B cell (primary cell): Measurements from ENCODE around the gene NTPCR. TPM values are rescaled to one million over a fixed set of nuclear protein-coding genes. Genes with fewer than 3 reads are reported as not detected.

ENCODE experiments used
- ATAC-seq: fragments of 200-7000 bp; cut with Tn5 transposase; one replicate; pipeline ENCODE4 v1.10.0; 2021; ENCODE audit warnings: low read depth, mild to moderate bottlenecking, moderate number of reproducible peaks, moderate library complexity
- CTCF ChIA-PET: fragments of 350-600 bp; sonication (Branson Sonifier 250); formaldehyde crosslinking; loops from one replicate; lab custom pipeline; 2021; ENCODE audit warnings: antibody characterized with exemption, inconsistent platforms; lab: Charles Lee
- POLR2A ChIA-PET: fragments of 350-600 bp; sonication (Branson Sonifier 250); formaldehyde crosslinking; loops from one replicate; lab custom pipeline; 2021; ENCODE audit warnings: antibody characterized with exemption; lab: Charles Lee
- DNase-seq: peaks from one replicate; pipeline ENCODE4 v3.0.0; 2013
- H2AFZ ChIP-seq: 2 replicates; pipeline ENCODE4 v1.6.1; 2012; ENCODE audit warnings: mild to moderate bottlenecking, low read depth, low read length; ENCODE audit not compliant: insufficient read depth, poor library complexity, severe bottlenecking
- H3K27ac ChIP-seq, 2 donors: 1 replicate in 1 of 2; 2 replicates in 1 of 2; pipeline ENCODE4 v1.5.1; 2012 to 2013; ENCODE audit warnings: low read length in 2 of 2, mild to moderate bottlenecking in 2 of 2, moderate library complexity in 1 of 2
- H3K27me3 ChIP-seq, 4 experiments: fragments of 200-600 bp in 1 of 4; sonication (generic) in 1 of 4; replicated peaks in 1 of 4; 1 replicate in 2 of 4; 2 replicates in 2 of 4; pipeline versions ENCODE4 v1.6.1 to v1.7.0; 2013 to 2016; ENCODE audit warnings: low read length in 3 of 4, mild to moderate bottlenecking in 2 of 4, mixed read lengths in 1 of 4, moderate library complexity in 1 of 4; ENCODE audit not compliant: insufficient read depth in 4 of 4, control insufficient read depth in 3 of 4; ENCODE audit errors: control extremely low read depth in 1 of 4
- H3K36me3 ChIP-seq, 2 experiments: replicated peaks in 1 of 2; 1 replicate in 1 of 2; 2 replicates in 1 of 2; pipeline versions ENCODE4 v1.6.1 to v1.7.1; 2013; ENCODE audit warnings: low read length in 1 of 2; ENCODE audit not compliant: insufficient read depth in 2 of 2, control insufficient read depth in 1 of 2; ENCODE audit errors: control extremely low read depth in 1 of 2, extremely low read depth in 1 of 2
- H3K4me1 ChIP-seq, 2 donors: fragments of 200-600 bp in 1 of 2; sonication (generic) in 1 of 2; 1 replicate in 1 of 2; 2 replicates in 1 of 2; pipeline versions ENCODE4 v1.5.1 to v1.6.1; 2013 to 2017; ENCODE audit warnings: low read length in 2 of 2; ENCODE audit not compliant: control insufficient read depth in 2 of 2, insufficient read depth in 2 of 2
- H3K4me2 ChIP-seq: replicated peaks from 2 replicates; pipeline ENCODE3; 2012; ENCODE audit warnings: mild to moderate bottlenecking, low read depth, low read length; ENCODE audit not compliant: poor library complexity, severe bottlenecking
- H3K4me3 ChIP-seq, 5 experiments: fragments of 200-600 bp in 1 of 5; sonication (generic) in 1 of 5; 1 replicate in 3 of 5; 2 replicates in 2 of 5; pipeline versions ENCODE4 v1.5.1 to v1.7.0; 2011 to 2016; ENCODE audit warnings: low read length in 4 of 5, mild to moderate bottlenecking in 4 of 5, low read depth in 2 of 5, control low read depth in 1 of 5, moderate library complexity in 1 of 5; ENCODE audit not compliant: insufficient read depth in 1 of 5; ENCODE audit errors: control extremely low read depth in 1 of 5, extremely low read depth in 1 of 5
- H3K79me2 ChIP-seq: fragments of 200-600 bp; sonication (generic); one replicate; pipeline ENCODE4 v1.6.0; 2016; ENCODE audit warnings: low read length; ENCODE audit not compliant: control insufficient read depth, insufficient read depth
- H3K9ac ChIP-seq: fragments of 200-600 bp; sonication (generic); 2 replicates; pipeline ENCODE4 v1.6.1; 2017; ENCODE audit warnings: mild to moderate bottlenecking, low read length, moderate library complexity
- H3K9me3 ChIP-seq, 3 donors: one replicate each; pipeline versions ENCODE4 v1.6.1 to v1.7.1; 2013; ENCODE audit warnings: low read length in 2 of 3; ENCODE audit not compliant: control insufficient read depth in 2 of 3, insufficient read depth in 1 of 3; ENCODE audit errors: control extremely low read depth in 1 of 3
- H4K20me1 ChIP-seq: 2 replicates; pipeline ENCODE4 v1.6.0; 2012; ENCODE audit warnings: mild to moderate bottlenecking, low read length; ENCODE audit not compliant: insufficient read depth, control insufficient read depth, poor library complexity, severe bottlenecking
- H3K27ac Mint-ChIP-seq: one replicate; pipeline ENCODE4 v1.8.0; 2021; ENCODE audit warnings: mixed read lengths
- H3K27me3 Mint-ChIP-seq: one replicate; pipeline ENCODE4 v1.8.0; 2021; ENCODE audit warnings: mixed read lengths
- H3K4me1 Mint-ChIP-seq: one replicate; pipeline ENCODE4 v1.8.0; 2021; ENCODE audit warnings: mixed read lengths
- H3K4me3 Mint-ChIP-seq: one replicate; pipeline ENCODE4 v1.8.0; 2021; ENCODE audit warnings: mixed read lengths
- H3K9me3 Mint-ChIP-seq: one replicate; pipeline ENCODE4 v1.8.0; 2022; ENCODE audit warnings: mixed read lengths; ENCODE audit not compliant: insufficient read depth
- EZH2 ChIP-seq: IDR thresholded peaks from 2 replicates; pipeline ENCODE4 v1.6.1; 2012; ENCODE audit warnings: borderline replicate concordance, low read depth, mild to moderate bottlenecking, moderate library complexity, low read length; ENCODE audit not compliant: insufficient read depth, poor library complexity, severe bottlenecking
- WGBS: methylation state at CpG from one replicate; pipeline ENCODE4 v1.1.5; 2013; ENCODE audit warnings: missing lambda C conversion rate; ENCODE audit not compliant: insufficient coverage; 5-methylcytosine and 5-hydroxymethylcytosine counted together
- intact Hi-C: fragments of 100-400 bp; cut with micrococcal nuclease; formaldehyde crosslinking; loops from one replicate; pipeline ENCODE4 v1.10.0; 2022
- polyA plus RNA-seq: library from polyadenylated mRNA; depleted of rRNA; stranded (reverse); fragments of >200 nt; gene quantifications from 2 replicates; pipeline ENCODE4 v1.2.3, GENCODE V29; 2012
- total RNA-seq, 2 donors: library from RNA; stranded (reverse); fragments of 120-200 nt in 1 of 2; gene quantifications; 1 replicate in 1 of 2; 2 replicates in 1 of 2; pipeline versions ENCODE4 v1.2.3 to v1.2.4, GENCODE V29; 2013 to 2022
- TF ChIP-seq, protein P1 (sequence below): fragments of 200-600 bp; IDR thresholded peaks from one replicate; pipeline ENCODE4 v1.8.0; 2022; ENCODE audit warnings: antibody characterized with exemption, mild to moderate bottlenecking

NTPCR gene
- total and polyA plus RNA-seq, 2 donors (not counting 1 experiment from before 2014, with no cell fraction given): 7.6 to 16.5 TPM

DNA sequence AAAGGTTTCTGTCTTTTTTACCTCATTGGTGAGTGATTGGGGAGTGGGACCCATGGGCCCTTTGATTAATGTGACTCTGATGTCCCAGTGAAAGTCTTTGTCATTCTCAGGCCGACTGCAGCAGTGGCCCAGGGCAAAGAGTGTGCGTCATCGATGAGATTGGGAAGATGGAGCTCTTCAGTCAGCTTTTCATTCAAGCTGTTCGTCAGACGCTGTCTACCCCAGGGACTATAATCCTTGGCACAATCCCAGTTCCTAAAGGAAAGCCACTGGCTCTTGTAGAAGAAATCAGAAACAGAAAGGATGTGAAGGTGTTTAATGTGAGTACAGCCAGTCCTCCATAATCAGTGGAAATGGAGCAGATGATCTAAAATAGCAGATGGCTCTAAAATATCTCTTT is 19.4 kb downstream of the NTPCR start:
- H3K4me3 Mint-ChIP-seq: no peak overlapping the region
- H3K4me1 Mint-ChIP-seq: peaks cover 6% of the 10 kb centered on the region
- Histone ChIP-seq H3K27me3 (no peaks in the 10 kb centered on the region), H3K9me3 (peaks cover 1 to 10% (median 4%) of the 10 kb centered on the region in 3 donors), H4K20me1 (no peaks in the 10 kb centered on the region), H3K27ac (no peak overlapping the region), H3K4me3 (no peak overlapping the region), H3K9ac (no peak overlapping the region), H3K36me3 (peaks cover 2 to 52% of the 10 kb centered on the region in 2 experiments), H3K4me1 (no peaks in the 10 kb centered on the region), H3K79me2 (peaks cover 3% of the 10 kb centered on the region), H2AFZ (no peak overlapping the region), H3K4me2 (no peak overlapping the region)
- H3K9me3 Mint-ChIP-seq: peaks cover 9% of the 10 kb centered on the region
- POLR2A ChIA-PET: no interaction called here
- 96% methylated on average over 3 of the region's 5 CpGs for WGBS
- intact Hi-C loops: no loop called here
- no peak overlapping the region for H3K27ac Mint-ChIP-seq
- TF ChIP-seq EZH2: no peak
- TF ChIP-seq, protein P1, sequence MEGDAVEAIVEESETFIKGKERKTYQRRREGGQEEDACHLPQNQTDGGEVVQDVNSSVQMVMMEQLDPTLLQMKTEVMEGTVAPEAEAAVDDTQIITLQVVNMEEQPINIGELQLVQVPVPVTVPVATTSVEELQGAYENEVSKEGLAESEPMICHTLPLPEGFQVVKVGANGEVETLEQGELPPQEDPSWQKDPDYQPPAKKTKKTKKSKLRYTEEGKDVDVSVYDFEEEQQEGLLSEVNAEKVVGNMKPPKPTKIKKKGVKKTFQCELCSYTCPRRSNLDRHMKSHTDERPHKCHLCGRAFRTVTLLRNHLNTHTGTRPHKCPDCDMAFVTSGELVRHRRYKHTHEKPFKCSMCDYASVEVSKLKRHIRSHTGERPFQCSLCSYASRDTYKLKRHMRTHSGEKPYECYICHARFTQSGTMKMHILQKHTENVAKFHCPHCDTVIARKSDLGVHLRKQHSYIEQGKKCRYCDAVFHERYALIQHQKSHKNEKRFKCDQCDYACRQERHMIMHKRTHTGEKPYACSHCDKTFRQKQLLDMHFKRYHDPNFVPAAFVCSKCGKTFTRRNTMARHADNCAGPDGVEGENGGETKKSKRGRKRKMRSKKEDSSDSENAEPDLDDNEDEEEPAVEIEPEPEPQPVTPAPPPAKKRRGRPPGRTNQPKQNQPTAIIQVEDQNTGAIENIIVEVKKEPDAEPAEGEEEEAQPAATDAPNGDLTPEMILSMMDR: no peak
- CTCF ChIA-PET: no interaction called here
- no peaks in the 10 kb centered on the region for H3K27me3 Mint-ChIP-seq
- ATAC-seq (no peak), DNase-seq (no peak)

DNA sequence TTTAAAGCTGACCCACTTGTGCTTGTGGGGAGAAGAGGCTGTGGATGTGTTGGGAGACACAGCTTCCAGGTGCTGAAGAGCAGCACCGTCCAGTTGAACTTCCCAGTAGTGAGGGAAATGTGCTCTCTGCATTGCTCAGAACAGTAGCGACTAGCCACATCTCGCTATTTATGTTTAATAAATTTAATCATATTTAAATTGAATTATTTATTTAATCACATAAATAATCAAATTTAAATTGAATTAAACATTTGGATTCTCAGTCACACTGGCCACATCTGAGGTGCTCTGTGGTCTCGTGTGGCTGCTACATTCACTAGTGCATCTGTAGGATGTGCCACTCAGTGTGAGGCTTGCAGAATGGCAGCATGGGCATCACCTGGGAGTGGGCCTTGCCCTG is 20.1 kb downstream of the NTPCR start:
- POLR2A ChIA-PET: no interaction called here
- H3K4me1 Mint-ChIP-seq: peaks cover 1% of the 10 kb centered on the region
- CTCF ChIA-PET: no interaction called here
- H3K36me3 ChIP-seq: peaks cover 2 to 58% of the 10 kb centered on the region in 2 experiments
- WGBS: 100% methylated on average over 1 of the region's 4 CpGs
- no peaks in the 10 kb centered on the region for H3K4me1 ChIP-seq
- H3K4me3 Mint-ChIP-seq: no peak overlapping the region
- no peaks in the 10 kb centered on the region for H3K27me3 ChIP-seq
- H3K9me3 ChIP-seq: peaks cover 1 to 10% (median 4%) of the 10 kb centered on the region in 3 donors
- H3K27ac Mint-ChIP-seq: no peak overlapping the region
- no peak for DNase-seq
- H3K4me2 ChIP-seq: no peak overlapping the region
- no peaks in the 10 kb centered on the region for H3K27me3 Mint-ChIP-seq
- no peak for TF ChIP-seq EZH2
- TF ChIP-seq, protein P1: no peak
- peaks cover 2% of the 10 kb centered on the region for H3K79me2 ChIP-seq
- no peak overlapping the region for H2AFZ ChIP-seq
- H3K9ac ChIP-seq: no peak overlapping the region
- peaks cover 9% of the 10 kb centered on the region for H3K9me3 Mint-ChIP-seq
- no peak overlapping the region for H3K4me3 ChIP-seq
- ATAC-seq: no peak
- intact Hi-C loops: no loop called here
- H4K20me1 ChIP-seq: no peaks in the 10 kb centered on the region
- H3K27ac ChIP-seq: no peak overlapping the region
